ENCODE measurements around the gene SETX. TPM values are rescaled to one million over a fixed set of nuclear protein-coding genes. Genes with fewer than 3 reads are reported as not detected.

SETX gene
- total and polyA plus RNA-seq, 2 of the 13 experiments (the other 11 are each of a cell fraction or from before 2014, with no cell fraction given), result 13.2 to 39.0 TPM

DNA sequence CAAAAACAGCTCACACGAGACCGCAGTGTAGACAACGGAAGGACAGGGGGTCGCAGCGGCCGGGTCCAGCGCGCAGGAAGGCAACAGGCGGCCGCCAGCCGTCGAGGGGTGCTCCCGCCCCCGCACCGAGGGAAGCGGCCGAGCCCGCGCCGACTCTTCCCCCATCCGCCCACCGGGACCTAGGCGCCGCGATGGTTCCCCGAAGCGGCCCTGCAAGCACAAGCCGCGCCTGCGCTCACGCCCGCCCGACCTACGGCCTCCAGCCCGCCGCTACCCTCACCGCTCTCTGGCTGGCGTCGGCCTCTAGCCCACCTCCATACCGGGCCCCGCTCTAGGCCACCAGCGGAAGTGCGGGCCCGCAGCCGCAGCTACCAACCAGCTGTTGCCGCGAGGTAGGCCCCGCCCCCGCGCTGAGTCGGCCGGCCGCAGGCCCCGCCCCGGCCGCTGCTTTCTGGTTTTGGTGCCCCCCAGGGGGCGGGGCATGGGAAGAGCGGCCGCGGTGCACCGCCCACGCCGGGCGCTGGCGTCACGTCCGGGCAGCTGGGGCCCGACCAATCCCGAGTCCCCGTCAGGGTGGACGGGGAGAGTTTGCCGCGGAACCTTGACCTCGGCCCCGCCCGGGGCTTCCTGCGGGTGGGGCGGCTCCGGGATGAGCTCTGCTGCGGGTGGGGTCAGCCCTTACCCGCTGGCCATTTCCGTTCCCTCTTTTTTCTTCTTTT, at the start of gene SETX (continued):
- TF ChIP-seq, protein P1, sequence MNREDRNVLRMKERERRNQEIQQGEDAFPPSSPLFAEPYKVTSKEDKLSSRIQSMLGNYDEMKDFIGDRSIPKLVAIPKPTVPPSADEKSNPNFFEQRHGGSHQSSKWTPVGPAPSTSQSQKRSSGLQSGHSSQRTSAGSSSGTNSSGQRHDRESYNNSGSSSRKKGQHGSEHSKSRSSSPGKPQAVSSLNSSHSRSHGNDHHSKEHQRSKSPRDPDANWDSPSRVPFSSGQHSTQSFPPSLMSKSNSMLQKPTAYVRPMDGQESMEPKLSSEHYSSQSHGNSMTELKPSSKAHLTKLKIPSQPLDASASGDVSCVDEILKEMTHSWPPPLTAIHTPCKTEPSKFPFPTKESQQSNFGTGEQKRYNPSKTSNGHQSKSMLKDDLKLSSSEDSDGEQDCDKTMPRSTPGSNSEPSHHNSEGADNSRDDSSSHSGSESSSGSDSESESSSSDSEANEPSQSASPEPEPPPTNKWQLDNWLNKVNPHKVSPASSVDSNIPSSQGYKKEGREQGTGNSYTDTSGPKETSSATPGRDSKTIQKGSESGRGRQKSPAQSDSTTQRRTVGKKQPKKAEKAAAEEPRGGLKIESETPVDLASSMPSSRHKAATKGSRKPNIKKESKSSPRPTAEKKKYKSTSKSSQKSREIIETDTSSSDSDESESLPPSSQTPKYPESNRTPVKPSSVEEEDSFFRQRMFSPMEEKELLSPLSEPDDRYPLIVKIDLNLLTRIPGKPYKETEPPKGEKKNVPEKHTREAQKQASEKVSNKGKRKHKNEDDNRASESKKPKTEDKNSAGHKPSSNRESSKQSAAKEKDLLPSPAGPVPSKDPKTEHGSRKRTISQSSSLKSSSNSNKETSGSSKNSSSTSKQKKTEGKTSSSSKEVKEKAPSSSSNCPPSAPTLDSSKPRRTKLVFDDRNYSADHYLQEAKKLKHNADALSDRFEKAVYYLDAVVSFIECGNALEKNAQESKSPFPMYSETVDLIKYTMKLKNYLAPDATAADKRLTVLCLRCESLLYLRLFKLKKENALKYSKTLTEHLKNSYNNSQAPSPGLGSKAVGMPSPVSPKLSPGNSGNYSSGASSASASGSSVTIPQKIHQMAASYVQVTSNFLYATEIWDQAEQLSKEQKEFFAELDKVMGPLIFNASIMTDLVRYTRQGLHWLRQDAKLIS (CRISPR knock-in tag; IDR thresholded peaks at IDR 0.05), result no peak
- TF ChIP-seq CHD4 (IDR thresholded peaks at IDR 0.05; ENCODE audit: borderline replicate concordance, low read length) (no peak), ZNF383 (CRISPR knock-in tag; IDR thresholded peaks at IDR 0.05; ENCODE audit: borderline replicate concordance) (no peak), ZNF720 (CRISPR knock-in tag; IDR thresholded peaks at IDR 0.05) (no peak), SPEN (CRISPR knock-in tag; IDR thresholded peaks at IDR 0.05; ENCODE audit: low read depth) (peak; percentile 81; the same call in 1 of the 2 replicates), ARNTL (CRISPR knock-in tag; IDR thresholded peaks at IDR 0.05) (no peak), NPAS2 (CRISPR knock-in tag; IDR thresholded peaks at IDR 0.05; ENCODE audit: borderline replicate concordance) (no peak), ZNF274 (CRISPR knock-in tag; IDR thresholded peaks at IDR 0.05) (no peak; the same call in 1 of the 2 replicates), NFE2L2 (IDR thresholded peaks at IDR 0.05; ENCODE audit: low read length) (no peak), SP4 (CRISPR knock-in tag; IDR thresholded peaks at IDR 0.05) (peak; percentile 82; the same call in 1 of the 2 replicates), SALL2 (CRISPR knock-in tag; IDR thresholded peaks at IDR 0.05) (peak; percentile 36; the same call in 1 of the 2 replicates), SYNCRIP (IDR thresholded peaks at IDR 0.05; ENCODE audit: insufficient read depth, low read depth, low read length) (no peak)
- TF ChIP-seq, protein P2, sequence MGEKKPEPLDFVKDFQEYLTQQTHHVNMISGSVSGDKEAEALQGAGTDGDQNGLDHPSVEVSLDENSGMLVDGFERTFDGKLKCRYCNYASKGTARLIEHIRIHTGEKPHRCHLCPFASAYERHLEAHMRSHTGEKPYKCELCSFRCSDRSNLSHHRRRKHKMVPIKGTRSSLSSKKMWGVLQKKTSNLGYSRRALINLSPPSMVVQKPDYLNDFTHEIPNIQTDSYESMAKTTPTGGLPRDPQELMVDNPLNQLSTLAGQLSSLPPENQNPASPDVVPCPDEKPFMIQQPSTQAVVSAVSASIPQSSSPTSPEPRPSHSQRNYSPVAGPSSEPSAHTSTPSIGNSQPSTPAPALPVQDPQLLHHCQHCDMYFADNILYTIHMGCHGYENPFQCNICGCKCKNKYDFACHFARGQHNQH (CRISPR knock-in tag; IDR thresholded peaks at IDR 0.05), result peak; percentile 30; the same call in 1 of the 2 replicates
- TF ChIP-seq, protein P3, sequence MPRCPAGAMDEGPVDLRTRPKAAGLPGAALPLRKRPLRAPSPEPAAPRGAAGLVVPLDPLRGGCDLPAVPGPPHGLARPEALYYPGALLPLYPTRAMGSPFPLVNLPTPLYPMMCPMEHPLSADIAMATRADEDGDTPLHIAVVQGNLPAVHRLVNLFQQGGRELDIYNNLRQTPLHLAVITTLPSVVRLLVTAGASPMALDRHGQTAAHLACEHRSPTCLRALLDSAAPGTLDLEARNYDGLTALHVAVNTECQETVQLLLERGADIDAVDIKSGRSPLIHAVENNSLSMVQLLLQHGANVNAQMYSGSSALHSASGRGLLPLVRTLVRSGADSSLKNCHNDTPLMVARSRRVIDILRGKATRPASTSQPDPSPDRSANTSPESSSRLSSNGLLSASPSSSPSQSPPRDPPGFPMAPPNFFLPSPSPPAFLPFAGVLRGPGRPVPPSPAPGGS (CRISPR knock-in tag; IDR thresholded peaks at IDR 0.05), result peak; percentile 83
- TF ChIP-seq, protein P4, sequence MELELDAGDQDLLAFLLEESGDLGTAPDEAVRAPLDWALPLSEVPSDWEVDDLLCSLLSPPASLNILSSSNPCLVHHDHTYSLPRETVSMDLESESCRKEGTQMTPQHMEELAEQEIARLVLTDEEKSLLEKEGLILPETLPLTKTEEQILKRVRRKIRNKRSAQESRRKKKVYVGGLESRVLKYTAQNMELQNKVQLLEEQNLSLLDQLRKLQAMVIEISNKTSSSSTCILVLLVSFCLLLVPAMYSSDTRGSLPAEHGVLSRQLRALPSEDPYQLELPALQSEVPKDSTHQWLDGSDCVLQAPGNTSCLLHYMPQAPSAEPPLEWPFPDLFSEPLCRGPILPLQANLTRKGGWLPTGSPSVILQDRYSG (CRISPR knock-in tag; IDR thresholded peaks at IDR 0.05), result peak; percentile 29; the same call in 1 of the 2 replicates
- TF ChIP-seq, protein P5, sequence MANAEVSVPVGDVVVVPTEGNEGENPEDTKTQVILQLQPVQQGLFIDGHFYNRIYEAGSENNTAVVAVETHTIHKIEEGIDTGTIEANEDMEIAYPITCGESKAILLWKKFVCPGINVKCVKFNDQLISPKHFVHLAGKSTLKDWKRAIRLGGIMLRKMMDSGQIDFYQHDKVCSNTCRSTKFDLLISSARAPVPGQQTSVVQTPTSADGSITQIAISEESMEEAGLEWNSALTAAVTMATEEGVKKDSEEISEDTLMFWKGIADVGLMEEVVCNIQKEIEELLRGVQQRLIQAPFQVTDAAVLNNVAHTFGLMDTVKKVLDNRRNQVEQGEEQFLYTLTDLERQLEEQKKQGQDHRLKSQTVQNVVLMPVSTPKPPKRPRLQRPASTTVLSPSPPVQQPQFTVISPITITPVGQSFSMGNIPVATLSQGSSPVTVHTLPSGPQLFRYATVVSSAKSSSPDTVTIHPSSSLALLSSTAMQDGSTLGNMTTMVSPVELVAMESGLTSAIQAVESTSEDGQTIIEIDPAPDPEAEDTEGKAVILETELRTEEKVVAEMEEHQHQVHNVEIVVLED (CRISPR knock-in tag; IDR thresholded peaks at IDR 0.05; ENCODE audit: borderline replicate concordance), result peak; percentile 64; the same call in 1 of the 2 replicates
- TF ChIP-seq, protein P6, sequence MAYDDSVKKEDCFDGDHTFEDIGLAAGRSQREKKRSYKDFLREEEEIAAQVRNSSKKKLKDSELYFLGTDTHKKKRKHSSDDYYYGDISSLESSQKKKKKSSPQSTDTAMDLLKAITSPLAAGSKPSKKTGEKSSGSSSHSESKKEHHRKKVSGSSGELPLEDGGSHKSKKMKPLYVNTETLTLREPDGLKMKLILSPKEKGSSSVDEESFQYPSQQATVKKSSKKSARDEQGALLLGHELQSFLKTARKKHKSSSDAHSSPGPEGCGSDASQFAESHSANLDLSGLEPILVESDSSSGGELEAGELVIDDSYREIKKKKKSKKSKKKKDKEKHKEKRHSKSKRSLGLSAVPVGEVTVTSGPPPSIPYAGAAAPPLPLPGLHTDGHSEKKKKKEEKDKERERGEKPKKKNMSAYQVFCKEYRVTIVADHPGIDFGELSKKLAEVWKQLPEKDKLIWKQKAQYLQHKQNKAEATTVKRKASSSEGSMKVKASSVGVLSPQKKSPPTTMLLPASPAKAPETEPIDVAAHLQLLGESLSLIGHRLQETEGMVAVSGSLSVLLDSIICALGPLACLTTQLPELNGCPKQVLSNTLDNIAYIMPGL (CRISPR knock-in tag; IDR thresholded peaks at IDR 0.05; ENCODE audit: borderline replicate concordance in 1 of 2, low read depth in 1 of 2), result 0 out of 4 replicates have a peak, but pooled peaks of 1 of the 2 experiments have one; percentile 48
